ENCODE results near the gene GALNT9.

DNA sequence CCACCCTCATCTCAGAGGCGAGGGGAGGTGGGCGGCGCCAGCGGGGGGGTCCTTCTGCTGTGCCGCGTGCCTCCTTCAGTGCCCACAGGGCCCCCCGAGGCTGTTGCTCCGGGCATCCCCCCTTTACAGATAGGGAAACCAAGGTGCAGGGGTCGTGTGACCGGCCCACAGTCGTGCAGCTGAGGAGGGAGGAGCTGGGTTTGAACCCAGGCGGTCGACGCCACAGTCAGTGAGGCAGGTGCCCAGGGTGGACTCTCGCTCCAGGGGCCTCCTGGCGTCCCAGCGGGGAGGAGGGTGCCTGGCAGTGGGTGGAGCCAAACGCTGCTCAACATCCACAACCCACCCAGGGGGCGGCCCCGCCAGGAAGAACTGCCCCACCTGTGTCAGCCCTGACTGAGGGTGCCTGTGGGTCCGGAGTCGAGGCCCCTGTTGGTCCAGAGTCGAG, 8.6 kb downstream of the GALNT9 start:
- TF ChIP-seq ZFX (IDR thresholded peaks at IDR 0.05) (no peak), POLR2A (IDR thresholded peaks at IDR 0.05; ENCODE audit: borderline replicate concordance, extremely low read depth, insufficient read depth, insufficient read length) (no peak), POLR2AphosphoS5 (IDR thresholded peaks at IDR 0.05; ENCODE audit: low read depth, low read length) (no peak), CEBPB (IDR thresholded peaks at IDR 0.05; ENCODE audit: low read depth) (no peak)
- TF ChIP-seq, protein P1, sequence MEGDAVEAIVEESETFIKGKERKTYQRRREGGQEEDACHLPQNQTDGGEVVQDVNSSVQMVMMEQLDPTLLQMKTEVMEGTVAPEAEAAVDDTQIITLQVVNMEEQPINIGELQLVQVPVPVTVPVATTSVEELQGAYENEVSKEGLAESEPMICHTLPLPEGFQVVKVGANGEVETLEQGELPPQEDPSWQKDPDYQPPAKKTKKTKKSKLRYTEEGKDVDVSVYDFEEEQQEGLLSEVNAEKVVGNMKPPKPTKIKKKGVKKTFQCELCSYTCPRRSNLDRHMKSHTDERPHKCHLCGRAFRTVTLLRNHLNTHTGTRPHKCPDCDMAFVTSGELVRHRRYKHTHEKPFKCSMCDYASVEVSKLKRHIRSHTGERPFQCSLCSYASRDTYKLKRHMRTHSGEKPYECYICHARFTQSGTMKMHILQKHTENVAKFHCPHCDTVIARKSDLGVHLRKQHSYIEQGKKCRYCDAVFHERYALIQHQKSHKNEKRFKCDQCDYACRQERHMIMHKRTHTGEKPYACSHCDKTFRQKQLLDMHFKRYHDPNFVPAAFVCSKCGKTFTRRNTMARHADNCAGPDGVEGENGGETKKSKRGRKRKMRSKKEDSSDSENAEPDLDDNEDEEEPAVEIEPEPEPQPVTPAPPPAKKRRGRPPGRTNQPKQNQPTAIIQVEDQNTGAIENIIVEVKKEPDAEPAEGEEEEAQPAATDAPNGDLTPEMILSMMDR (IDR thresholded peaks at IDR 0.05 in 2 of 3, conservative IDR thresholded peaks at IDR 0.05 in 1 of 3; ENCODE audit: borderline replicate concordance in 1 of 3, insufficient read depth in 1 of 3, low read depth in 2 of 3, low read length in 2 of 3), result no peak

All from HCT116 (cell line).